Measurements from ENCODE around the gene RNGTT. TPM values are rescaled to one million over a fixed set of nuclear protein-coding genes. Genes with fewer than 3 reads are reported as not detected.

The RNGTT gene
- total RNA-seq, 6 experiments from 2014 or later: 16.0 to 17.4 (median 16.8) TPM

DNA sequence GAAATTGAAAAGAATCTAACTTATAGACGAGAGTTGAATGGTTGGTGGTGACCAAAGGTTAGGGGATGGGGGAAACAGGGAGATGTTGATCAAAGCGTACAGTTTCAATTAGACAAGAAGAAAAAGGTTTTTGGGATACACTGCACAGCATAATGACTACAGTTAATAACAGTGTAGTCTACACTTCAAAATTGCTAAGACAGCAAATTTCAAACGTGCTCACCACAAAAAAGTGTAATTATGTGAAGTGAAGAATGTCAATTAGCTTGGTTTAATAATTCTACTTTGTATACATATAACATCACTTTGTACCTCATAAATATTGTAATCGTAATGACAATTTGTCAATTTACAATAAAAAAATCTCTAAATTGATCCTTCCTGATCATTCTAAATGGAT lies 267.5 kb downstream of the RNGTT start:
- no peak overlapping the region for H3K4me3 Mint-ChIP-seq
- H3K36me3 Mint-ChIP-seq (ENCODE audit: low read depth): peaks cover 9% of the 10 kb centered on the region
- H3K27ac Mint-ChIP-seq: no peak overlapping the region
- peaks cover 9% of the 10 kb centered on the region for H3K4me1 Mint-ChIP-seq (ENCODE audit: low read depth)
- H3K9me3 Mint-ChIP-seq: no peaks in the 10 kb centered on the region; the same call in 1 of the 2 replicates
- no peak for DNase-seq
- TF ChIP-seq, protein P1, sequence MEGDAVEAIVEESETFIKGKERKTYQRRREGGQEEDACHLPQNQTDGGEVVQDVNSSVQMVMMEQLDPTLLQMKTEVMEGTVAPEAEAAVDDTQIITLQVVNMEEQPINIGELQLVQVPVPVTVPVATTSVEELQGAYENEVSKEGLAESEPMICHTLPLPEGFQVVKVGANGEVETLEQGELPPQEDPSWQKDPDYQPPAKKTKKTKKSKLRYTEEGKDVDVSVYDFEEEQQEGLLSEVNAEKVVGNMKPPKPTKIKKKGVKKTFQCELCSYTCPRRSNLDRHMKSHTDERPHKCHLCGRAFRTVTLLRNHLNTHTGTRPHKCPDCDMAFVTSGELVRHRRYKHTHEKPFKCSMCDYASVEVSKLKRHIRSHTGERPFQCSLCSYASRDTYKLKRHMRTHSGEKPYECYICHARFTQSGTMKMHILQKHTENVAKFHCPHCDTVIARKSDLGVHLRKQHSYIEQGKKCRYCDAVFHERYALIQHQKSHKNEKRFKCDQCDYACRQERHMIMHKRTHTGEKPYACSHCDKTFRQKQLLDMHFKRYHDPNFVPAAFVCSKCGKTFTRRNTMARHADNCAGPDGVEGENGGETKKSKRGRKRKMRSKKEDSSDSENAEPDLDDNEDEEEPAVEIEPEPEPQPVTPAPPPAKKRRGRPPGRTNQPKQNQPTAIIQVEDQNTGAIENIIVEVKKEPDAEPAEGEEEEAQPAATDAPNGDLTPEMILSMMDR (IDR thresholded peaks at IDR 0.05): no peak
- H3K27me3 Mint-ChIP-seq (ENCODE audit: insufficient read depth): no peaks in the 10 kb centered on the region; the same call in 1 of the 2 replicates

DNA sequence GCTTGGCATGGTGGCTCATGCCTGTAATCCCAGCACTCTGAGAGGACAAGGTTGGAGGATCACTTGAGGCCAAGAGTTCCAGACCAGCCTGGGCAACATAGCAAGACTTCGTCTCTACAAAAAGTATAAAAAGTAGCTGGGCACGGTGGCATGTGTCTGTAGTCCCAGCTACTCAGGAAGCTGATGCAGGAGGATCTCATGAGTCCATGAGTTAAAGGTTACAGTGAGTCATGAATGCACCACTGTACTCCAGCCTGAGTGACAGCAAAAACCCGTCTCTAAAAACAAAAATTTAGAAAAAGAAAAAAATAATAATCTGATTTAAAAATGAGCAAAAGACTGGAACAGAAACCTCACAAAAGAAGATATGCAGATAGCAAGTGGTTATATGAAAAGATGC lies 279.7 kb downstream of the RNGTT start:
- TF ChIP-seq, protein P1 (IDR thresholded peaks at IDR 0.05): no peak
- Mint-ChIP-seq H3K4me3 (no peak overlapping the region), H3K4me1 (ENCODE audit: low read depth) (peaks cover 14% of the 10 kb centered on the region; the same call in 1 of the 2 replicates), H3K9me3 (no peaks in the 10 kb centered on the region), H3K27me3 (ENCODE audit: insufficient read depth) (no peaks in the 10 kb centered on the region), H3K27ac (no peak overlapping the region), H3K36me3 (ENCODE audit: low read depth) (no peaks in the 10 kb centered on the region)
- no peak for DNase-seq

DNA sequence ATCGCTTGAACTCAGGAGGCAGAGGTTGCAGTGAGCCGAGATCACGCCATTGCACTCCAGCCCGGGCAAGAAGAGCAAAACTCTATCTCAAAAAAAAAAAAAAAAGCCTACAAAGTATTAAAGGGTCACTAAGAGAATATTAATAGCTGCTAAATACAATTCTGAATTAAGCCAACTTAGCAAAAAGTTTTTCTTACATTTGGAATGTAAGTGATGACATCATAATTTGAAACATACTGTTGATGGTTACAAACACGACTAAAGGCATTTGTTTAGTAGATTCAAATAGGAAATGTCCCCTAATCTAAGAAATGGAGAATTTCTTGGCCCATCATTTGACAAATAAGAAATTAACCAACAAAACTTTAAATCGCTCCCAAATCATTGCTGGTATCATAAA lies 282.8 kb downstream of the RNGTT start:
- peaks cover 14% of the 10 kb centered on the region; the same call in 1 of the 2 replicates for H3K4me1 Mint-ChIP-seq (ENCODE audit: low read depth)
- H3K36me3 Mint-ChIP-seq (ENCODE audit: low read depth): no peaks in the 10 kb centered on the region
- no peak for DNase-seq
- no peaks in the 10 kb centered on the region for H3K27me3 Mint-ChIP-seq (ENCODE audit: insufficient read depth)
- H3K9me3 Mint-ChIP-seq: no peaks in the 10 kb centered on the region
- no peak overlapping the region for H3K27ac Mint-ChIP-seq
- TF ChIP-seq, protein P1 (IDR thresholded peaks at IDR 0.05): no peak
- no peak overlapping the region for H3K4me3 Mint-ChIP-seq

DNA sequence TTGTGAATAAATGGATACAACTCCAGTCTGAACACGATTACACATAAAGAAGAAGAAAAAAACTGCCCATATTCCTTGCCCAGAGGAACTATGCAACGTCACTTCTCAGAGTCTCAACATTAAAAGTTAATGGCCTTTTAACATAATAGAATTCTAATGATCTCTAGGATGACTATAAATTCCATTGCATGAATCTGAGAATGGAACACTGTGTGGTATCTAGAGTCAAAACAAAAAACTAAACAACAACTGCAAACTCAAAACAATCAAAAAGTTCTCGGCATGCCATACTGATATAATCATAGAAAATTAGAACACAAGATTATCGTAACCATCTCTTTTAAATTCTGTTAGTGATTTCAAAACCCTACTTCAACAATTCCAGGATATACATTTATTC lies 283.6 kb downstream of the RNGTT start:
- no peak for DNase-seq
- H3K4me1 Mint-ChIP-seq (ENCODE audit: low read depth): peaks cover 14% of the 10 kb centered on the region; the same call in 1 of the 2 replicates
- H3K36me3 Mint-ChIP-seq (ENCODE audit: low read depth): no peaks in the 10 kb centered on the region
- H3K27ac Mint-ChIP-seq: no peak overlapping the region
- H3K27me3 Mint-ChIP-seq (ENCODE audit: insufficient read depth): no peaks in the 10 kb centered on the region
- H3K9me3 Mint-ChIP-seq: no peaks in the 10 kb centered on the region
- TF ChIP-seq, protein P1 (IDR thresholded peaks at IDR 0.05): no peak
- H3K4me3 Mint-ChIP-seq: no peak overlapping the region

DNA sequence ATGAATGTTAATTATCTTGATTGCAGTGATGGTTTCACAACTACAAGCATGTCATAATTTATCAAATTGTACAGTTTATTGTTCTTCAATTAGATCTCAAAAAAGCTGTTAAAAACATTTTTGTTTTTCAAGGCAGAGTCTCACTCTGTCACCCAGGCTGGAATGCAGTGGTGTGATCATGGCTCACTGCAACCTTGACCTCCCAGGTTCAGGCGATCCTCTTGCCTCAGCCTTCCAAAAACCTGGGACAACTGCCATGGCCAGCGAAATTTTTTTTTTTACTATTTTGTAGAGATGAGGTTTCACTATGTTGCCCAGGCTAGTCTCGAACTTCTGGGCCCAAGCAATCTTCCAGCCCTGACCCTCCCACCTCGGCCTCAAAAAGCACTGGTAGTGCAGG lies 286.1 kb downstream of the RNGTT start:
- Mint-ChIP-seq H3K4me1 (ENCODE audit: low read depth) (peaks cover 6% of the 10 kb centered on the region; the same call in 1 of the 2 replicates), H3K4me3 (no peak overlapping the region), H3K36me3 (ENCODE audit: low read depth) (no peaks in the 10 kb centered on the region), H3K27ac (no peak overlapping the region), H3K9me3 (no peaks in the 10 kb centered on the region), H3K27me3 (ENCODE audit: insufficient read depth) (no peaks in the 10 kb centered on the region)
- TF ChIP-seq, protein P1 (IDR thresholded peaks at IDR 0.05): no peak
- no peak for DNase-seq

DNA sequence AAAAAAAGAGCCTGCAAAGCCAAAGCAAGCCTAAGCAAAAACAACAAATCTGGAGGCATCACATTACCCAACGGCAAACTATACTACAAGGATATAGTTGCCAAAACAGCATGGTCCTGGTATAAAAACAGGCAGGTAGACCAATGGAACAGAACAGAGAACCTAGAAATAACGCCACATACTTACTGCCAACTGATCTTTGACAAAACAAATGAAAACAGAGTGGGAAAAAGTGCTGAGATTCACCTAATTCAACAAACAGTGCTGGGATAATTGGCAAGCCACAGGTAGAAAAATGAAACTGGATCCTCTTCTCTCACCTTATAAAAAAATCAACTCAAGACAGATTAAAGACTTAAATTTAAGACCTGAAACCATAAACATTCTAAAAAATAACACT lies 291.8 kb downstream of the RNGTT start:
- Mint-ChIP-seq H3K4me3 (no peak overlapping the region), H3K27ac (no peak overlapping the region), H3K36me3 (ENCODE audit: low read depth) (peaks cover 30% of the 10 kb centered on the region), H3K9me3 (peaks cover 25% of the 10 kb centered on the region), H3K4me1 (ENCODE audit: low read depth) (no peaks in the 10 kb centered on the region), H3K27me3 (ENCODE audit: insufficient read depth) (0 out of 2 replicates have a peak, but pooled peaks cover 3% of the 10 kb centered on the region)
- TF ChIP-seq, protein P1 (IDR thresholded peaks at IDR 0.05): no peak
- no peak for DNase-seq

All from HFFc6 (cell line).